HG03039 (cell line): ENCODE results near the gene BATF.

Experiments
- ATAC-seq: cut with Tn5 transposase; IDR thresholded peaks from one replicate; pipeline ENCODE4 v1.9.1; 2021; ENCODE audit warnings: mild to moderate bottlenecking, moderate library complexity; ENCODE audit not compliant: unreplicated experiment

BATF gene

DNA sequence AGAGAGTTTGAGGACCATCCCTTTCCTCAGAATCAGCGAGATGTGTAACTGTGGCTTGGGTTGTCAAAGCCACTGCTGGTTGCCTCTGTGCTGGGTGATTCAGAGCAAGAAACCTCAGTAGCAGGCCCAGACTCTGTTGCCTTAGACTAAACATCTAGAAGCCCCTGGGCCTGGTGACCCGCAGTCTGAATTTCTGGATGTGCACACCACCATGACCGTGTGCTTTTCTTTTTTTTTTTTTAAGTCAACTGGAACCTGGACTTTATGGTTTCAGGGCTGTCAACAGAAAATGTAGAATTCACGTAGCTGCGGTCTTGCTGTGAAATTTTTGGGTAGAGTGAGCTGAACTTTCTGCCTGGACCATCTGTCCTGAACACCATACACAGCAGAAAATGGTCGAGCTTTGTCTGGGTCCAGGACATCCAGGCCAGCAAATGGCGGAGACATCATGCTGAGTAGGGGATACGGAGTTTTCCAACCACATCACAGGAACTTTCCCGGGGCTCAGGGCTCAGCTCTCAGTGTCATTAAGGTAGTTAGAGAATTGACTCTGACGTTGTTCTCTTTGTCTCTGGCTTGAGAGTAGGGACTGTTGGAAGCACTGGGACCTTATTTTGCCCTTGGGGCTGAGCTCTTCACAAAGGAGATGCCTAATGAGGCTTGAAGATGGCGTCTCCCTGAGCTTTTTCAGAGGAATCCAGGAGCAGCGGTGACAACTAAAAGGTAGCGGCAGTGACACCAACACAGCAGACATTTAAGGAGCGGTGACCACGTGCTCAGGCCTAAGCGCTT lies 23.0 kb upstream of the BATF start:
- ATAC-seq, result no peak

GRCh38 chr14:75501080-75501479 lies 21.2 kb upstream of the BATF start:
- no peak for ATAC-seq

DNA sequence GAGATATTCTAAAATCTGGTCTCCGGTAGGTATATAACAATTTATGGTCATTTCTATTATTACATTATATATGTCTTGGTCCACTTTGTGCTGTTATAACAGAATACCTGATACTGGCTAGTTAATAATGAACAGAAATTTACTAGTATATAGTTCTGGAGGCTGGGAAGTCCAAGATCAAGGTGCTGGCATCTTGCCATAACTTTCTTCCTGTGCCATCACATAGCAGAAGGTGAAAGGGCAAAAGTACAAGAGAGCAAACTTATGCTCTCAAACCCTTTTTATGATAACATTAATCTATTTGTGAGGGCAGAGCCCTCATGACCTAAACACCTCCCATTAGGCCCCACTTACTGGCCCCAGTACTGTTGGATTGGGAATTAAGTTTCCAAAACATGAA lies 17.9 kb upstream of the BATF start:
- ATAC-seq, result no peak

DNA sequence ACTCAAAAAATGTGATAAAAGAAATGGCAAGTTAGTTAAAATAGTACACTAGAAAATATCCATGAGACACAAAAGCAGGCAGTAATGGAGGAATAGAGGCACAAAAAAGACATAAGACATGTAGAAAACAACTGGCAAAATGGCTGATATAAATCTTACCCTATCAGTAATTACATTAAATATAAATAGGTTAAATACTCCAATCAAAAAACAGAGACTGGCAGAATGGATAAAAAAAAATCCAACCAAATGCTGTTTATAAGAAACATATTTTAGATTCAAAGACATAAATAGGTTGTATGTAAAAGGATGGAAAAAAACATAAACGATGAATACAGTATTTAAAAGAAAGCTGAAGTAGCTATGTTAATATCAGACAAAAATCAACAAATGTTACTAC lies 15.3 kb upstream of the BATF start:
- no peak for ATAC-seq

DNA sequence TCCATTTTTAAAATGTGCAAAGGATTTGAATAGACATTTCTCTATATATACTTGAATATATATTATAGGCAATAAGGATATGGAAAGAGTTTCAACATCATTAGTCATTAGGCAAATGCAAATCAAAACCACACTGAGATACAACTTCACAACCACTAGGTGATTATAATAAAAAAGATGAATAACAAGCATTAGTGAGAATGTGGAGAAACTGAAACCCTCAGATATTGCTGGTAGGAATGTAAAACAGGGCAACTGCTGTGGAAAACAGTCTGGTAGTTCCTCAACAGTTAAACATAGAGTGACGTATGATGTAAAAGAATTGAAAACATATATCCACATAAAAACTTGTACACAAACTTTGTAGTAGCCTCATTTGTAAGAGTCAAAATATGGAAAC lies 11.7 kb upstream of the BATF start:
- ATAC-seq, result no peak

GRCh38 chr14:75511201-75511600 lies 11.1 kb upstream of the BATF start:
- ATAC-seq, result no peak

DNA sequence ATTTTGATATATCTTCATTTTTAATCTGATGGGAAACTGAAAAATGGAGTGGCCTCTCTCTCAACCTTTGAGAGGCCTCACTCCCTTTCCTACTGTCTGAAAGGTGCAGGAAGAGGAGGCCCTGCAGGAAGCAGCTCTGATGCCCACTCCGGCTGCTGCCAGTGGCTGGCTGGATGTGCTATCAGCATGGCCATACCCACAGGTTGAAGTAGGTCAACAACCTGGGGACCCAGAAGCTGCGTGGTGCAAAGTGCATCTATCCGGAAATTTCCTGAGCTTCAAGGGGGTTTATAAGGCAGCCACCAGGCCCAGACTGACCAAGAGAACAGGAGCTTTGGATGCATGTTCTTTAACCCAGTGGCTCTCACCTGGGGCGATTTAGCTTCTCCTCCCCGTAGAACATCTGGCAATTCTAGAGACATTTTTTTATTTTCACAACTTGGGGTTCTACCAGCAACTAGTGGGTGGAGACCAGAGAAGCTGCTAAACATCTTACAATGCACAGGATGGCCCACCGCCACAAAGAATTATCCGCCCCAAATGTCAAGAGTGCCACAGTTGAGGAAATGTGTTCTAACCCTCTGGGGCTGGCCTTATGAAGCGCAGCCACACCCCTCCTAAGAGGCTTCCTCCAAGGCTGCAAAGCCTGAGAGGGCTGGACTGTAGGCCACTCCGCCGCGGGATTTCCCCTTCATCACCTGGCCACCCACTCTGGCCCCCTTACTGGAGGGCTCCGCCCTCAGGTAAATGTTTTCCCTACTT lies 8.2 kb upstream of the BATF start:
- no peak for ATAC-seq

DNA sequence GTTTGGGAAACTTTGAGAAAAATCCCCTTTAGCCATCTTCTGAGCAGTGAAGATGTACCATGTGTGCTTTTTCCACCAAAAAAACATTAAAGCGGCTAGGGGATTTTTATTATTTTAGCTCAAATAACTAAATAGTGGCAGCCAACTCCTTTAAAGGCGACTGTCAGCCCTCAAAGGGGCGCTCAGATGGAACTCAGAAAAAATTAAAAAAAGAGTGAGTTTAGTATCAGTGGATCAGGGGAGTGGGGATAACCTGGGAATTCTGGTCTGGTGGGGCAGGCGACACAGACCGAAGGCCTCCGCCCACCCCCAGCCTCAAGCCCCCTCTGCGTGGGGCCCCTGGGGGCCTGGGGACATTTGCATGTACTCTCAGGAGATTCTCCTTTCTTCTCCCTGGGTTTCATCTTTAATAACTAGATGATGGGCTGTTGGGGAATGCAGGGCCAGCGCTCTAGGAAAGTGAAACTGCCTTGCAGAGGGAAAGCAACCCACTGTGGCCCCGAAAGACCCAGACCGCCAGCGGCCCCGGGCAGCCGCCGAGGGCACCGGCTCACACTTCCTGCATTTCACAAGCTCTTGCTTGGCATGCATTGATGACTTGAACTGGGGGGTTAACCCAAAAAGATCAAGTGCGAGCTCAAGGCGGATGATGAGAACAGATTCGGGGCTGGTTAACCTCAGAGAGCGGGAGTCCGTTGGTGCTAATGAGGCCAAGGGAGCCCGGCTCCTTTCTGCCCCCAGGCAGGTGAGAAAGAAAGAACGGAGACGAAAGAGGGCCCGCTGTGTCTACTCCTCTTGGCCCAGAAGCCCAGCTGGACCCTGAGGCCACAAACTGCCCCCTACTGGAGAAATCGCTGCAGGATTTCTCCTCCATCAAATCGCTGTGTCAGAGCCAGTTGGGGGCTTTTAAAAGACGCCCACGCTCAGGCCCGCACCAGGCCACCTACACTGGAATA lies 7.3 kb upstream of the BATF start:
- ATAC-seq, result no peak

DNA sequence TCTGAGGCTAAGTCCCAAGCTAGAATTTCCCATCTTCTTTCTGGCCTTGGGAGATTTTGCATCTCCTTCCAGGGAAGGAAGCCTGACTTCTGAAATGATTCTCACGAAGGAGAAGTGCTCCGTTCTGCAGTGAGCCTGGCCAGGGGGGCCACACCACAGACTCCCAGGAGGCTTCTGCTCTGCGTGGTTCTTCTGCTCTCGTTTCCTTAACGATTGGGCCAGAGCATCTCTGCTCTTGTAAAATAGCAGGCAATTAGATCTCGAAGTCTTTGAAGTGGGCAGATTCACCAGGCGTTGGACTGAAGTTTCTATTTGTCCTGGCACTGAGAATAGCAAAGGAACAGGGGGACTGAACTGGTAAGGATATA lies 6.7 kb upstream of the BATF start:
- no peak for ATAC-seq

DNA sequence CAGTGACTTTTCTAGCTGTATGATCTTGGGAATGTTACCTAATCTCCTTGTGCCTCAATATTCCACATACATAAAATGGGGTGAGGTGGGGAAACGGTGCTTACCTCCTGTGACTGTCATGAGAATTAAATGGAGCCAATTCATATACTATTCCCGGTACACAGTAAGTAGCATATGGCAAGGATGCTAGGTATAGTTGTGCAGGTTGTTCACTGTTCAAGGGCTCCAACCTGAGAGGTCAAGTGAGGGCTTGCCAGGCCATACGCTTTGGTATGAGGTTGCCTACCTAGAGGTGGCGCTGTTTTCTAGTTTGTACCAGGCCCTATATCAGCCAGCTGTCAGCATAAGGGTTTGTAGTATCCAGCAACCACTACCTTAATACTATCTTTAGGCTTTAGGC lies 3.6 kb upstream of the BATF start:
- ATAC-seq, result no peak

DNA sequence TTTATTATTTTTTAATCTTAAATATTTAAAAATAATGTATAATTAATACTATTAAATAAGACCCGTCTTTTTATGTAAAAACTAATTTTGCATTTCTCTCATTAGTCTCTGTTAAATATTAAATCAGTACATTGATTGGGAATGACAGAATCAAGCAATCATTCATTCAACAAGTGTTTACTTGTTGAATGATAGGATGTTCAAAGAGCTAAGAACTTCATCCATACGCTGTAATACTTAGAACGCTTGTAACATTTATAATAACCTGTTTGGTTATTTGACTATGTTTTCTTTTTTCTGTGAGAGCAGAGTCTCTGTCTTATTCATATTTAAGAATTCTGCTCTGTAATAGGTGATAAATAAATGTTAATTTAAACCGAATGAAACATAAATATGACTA lies 2.9 kb upstream of the BATF start:
- no peak for ATAC-seq

- no peak for ATAC-seq
These were observed 2.2 kb upstream of the BATF start for GRCh38 chr14:75519826-75520728.

GRCh38 chr14:75520852-75521251 lies 1.4 kb upstream of the BATF start:
- ATAC-seq, result no peak

DNA sequence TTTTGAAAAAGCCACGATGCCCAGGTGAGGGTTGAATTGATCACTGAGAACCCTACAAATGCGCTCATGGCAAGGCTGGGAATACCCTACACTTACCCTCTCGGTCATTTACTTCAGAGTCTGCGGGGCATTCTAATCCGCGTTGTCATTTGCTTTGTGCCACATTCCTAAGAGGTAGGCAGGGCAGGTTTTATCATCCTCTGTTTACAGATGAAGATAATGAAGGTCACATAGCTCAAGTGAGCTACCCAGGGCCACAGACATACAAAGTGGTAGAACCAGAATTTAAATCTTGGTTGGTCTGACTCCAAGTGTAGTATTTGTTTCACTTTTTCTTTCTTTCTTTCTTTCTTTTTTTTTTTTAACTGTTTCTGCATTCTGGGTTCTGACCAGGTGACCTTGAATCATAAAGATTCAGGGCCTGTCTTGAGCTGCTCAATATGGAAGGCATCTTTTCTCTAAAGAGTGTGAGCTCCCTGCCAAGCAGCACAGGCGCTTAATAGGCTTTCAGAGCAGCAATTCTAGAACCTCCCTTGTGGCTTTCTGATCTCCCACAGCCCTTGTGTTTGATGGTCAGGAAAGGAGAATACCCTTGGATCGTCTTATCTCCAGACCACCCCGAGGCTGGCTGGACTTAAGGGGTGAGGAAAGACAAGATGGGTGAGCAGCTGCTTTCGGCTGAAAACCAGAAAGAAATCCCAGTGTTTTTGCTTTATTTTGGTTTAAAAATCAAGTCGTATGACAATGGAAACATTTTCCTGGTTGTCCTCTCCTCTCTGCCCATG lies 662 bp upstream of the BATF start:
- peak; percentile 2 for ATAC-seq

GRCh38 chr14:75522983-75523318 lies 682 bp downstream of the BATF start:
- no peak for ATAC-seq

GRCh38 chr14:75523771-75524171 lies 1.5 kb downstream of the BATF start:
- ATAC-seq, result no peak

- no peak for ATAC-seq
These were observed 3.7 kb downstream of the BATF start for GRCh38 chr14:75525969-75526368.

DNA sequence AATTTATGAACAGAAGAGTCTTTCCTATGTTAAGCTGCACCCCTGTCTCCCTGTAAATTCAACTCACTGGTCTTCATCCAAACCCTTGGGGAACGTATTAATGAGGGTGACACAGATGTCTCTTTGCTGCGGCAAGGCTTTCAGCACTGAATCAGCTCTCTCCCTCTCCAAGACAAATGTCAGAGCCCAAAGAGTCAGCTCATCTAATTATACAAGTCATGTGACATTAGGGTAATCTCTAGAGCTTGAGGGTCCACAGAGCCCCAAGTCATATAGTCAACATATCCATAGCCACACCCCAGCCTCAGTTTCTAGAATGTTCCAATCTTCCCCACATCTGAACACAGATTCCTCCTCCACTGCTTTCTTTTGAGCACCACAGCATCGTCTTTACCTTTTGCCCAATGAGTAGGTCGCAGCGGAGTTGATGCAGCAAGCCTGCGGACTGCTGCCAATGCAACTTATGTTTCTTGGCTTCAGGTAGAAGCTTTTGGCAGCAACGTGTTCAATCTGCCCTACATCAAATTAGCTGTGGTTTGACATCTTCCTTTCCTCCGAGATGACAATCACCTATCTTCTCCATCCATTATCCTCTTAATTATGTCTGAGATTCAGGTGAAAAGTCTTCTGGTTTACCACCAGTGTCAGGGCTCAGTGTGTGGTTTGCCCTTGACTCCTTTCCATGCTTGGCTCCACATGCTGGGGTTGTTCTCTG lies 5.3 kb downstream of the BATF start:
- no peak for ATAC-seq

DNA sequence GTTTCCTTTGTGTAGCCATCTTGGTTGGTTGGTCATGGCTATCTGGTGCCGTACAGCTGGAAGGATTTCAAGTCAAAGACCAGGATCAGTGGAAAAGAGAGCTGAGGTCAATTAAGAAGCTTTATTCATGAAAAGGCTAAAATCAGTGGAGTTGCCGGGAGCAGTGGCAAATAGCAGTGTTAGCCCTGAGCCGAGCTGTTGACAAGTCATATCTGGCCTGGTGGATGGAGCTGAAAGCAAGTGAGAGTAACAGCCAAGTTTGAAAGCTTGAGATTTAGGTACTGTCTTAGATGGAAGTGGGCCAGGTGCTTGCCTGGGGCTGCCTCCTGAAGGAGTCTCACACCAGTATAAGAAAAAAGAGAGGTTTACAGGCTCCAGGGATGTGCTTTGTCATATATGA lies 9.0 kb downstream of the BATF start:
- no peak for ATAC-seq
